GM12878 (cell line): ENCODE results near the gene SLC25A42. TPM values are rescaled to one million over a fixed set of nuclear protein-coding genes. Genes with fewer than 3 reads are reported as not detected.

Source experiments
- ATAC-seq: fragments of 200-7000 bp; cut with Tn5 transposase; 3 replicates; pipeline ENCODE4 v1.9.1; 2020; ENCODE audit warnings: mild to moderate bottlenecking, moderate library complexity
- BruUV-seq: library from RNA; stranded (reverse); fragments of 400-500 nt; replicated peaks from 2 replicates; lab custom pipeline; 2021; lab: Mats Ljungman, UMichigan
- CTCF ChIA-PET: fragments of 300-600 bp; sonication (Branson Sonifier 250); formaldehyde crosslinking; extraction: SDS; loops from one replicate; lab custom pipeline; 2021; ENCODE audit warnings: inconsistent platforms; lab: Yijun Ruan, JAX
- POLR2A ChIA-PET: fragments of 350-600 bp; formaldehyde crosslinking; extraction: SDS; loops from one replicate; lab custom pipeline; 2021; ENCODE audit warnings: inconsistent platforms; lab: Charles Lee
- RAD21 ChIA-PET: fragments of 300-600 bp; sonication (Branson Sonifier 250); formaldehyde crosslinking; loops from one replicate; lab custom pipeline; 2023; ENCODE audit warnings: antibody characterized with exemption; ENCODE audit not compliant: unreplicated experiment; lab: Charles Lee
- SMC1A ChIA-PET: fragments of 300-600 bp; sonication (Branson Sonifier 250); formaldehyde crosslinking; loops from one replicate; lab custom pipeline; 2023; ENCODE audit not compliant: unreplicated experiment, uncharacterized antibody; lab: Charles Lee
- DNase-seq: peaks from one replicate; pipeline ENCODE4 v3.0.0-alpha.2; 2011; ENCODE audit warnings: low read depth, low spot score
- FAIRE-seq: peaks from 3 replicates; lab custom pipeline; 2011; peaks lifted over from hg19 to GRCh38; lab: Jason Lieb, UNC
- H2AFZ ChIP-seq: 2 replicates; pipeline ENCODE4 v1.6.0; 2011; ENCODE audit warnings: low read depth, low read length, control low read depth; ENCODE audit not compliant: control insufficient read depth
- H3K27ac ChIP-seq: 2 replicates; pipeline ENCODE4 v1.5.1; 2011; ENCODE audit warnings: control low read depth; ENCODE audit not compliant: control insufficient read depth, insufficient read depth
- H3K27me3 ChIP-seq, 2 experiments: replicated peaks in 1 of 2; 2 replicates each; pipeline versions ENCODE4 v1.6.0 to v1.6.1; 2011; ENCODE audit warnings: low read length in 1 of 2; ENCODE audit not compliant: control insufficient read depth in 2 of 2, insufficient read depth in 2 of 2
- H3K36me3 ChIP-seq, 2 experiments: 2 replicates each; pipeline ENCODE4 v1.5.1; 2011; ENCODE audit warnings: low read length in 1 of 2; ENCODE audit not compliant: control insufficient read depth in 2 of 2, insufficient read depth in 2 of 2
- H3K4me1 ChIP-seq: 2 replicates; pipeline ENCODE4 v1.6.1; 2011; ENCODE audit warnings: mild to moderate bottlenecking, low read length, moderate library complexity, mixed read lengths; ENCODE audit not compliant: control insufficient read depth, insufficient read depth
- H3K4me2 ChIP-seq: 2 replicates; pipeline ENCODE4 v1.6.0; 2011; ENCODE audit warnings: control low read depth; ENCODE audit not compliant: control insufficient read depth, insufficient read depth
- H3K4me3 ChIP-seq: fragments of 200-600 bp; sonication (generic); 2 replicates; pipeline ENCODE4 v1.5.1; 2016
- H3K79me2 ChIP-seq: 2 replicates; pipeline ENCODE4 v1.6.0; 2011; ENCODE audit warnings: low read length; ENCODE audit not compliant: control insufficient read depth, insufficient read depth
- H3K9ac ChIP-seq: 2 replicates; pipeline ENCODE4 v1.8.0; 2011; ENCODE audit warnings: low read length, control low read depth, mixed read lengths; ENCODE audit not compliant: control insufficient read depth, insufficient read depth
- H3K9me3 ChIP-seq: replicated peaks from 3 replicates; pipeline ENCODE4 v1.5.1; 2011; ENCODE audit warnings: mild to moderate bottlenecking, low read length; ENCODE audit not compliant: control insufficient read depth, insufficient read depth
- H4K20me1 ChIP-seq: 2 replicates; pipeline ENCODE4 v1.6.0; 2011; ENCODE audit not compliant: control insufficient read depth, insufficient read depth
- BACH1 ChIP-seq: fragments of 450-650 bp; IDR thresholded peaks from 2 replicates; pipeline ENCODE4 v1.6.1; 2017; ENCODE audit warnings: mild to moderate bottlenecking, borderline replicate concordance
- CBX3 ChIP-seq: fragments of 200-600 bp; sonication (generic); IDR thresholded peaks from 2 replicates; pipeline ENCODE4 v1.6.1; 2016; ENCODE audit warnings: low read depth, borderline replicate concordance
- ETV6 ChIP-seq, 2 experiments: fragments of 450-650 bp in 1 of 2; IDR thresholded peaks in 1 of 2; conservative IDR thresholded peaks in 1 of 2; 2 replicates each; pipeline ENCODE4 v1.6.1; 2014; ENCODE audit warnings: antibody characterized with exemption in 1 of 2, borderline replicate concordance in 1 of 2, low read depth in 1 of 2, mild to moderate bottlenecking in 1 of 2, moderate library complexity in 1 of 2
- HCFC1 ChIP-seq: fragments of 150-350 bp; IDR thresholded peaks from 2 replicates; pipeline ENCODE4 v1.6.1; 2014; ENCODE audit warnings: low read length
- NBN ChIP-seq: fragments of 450-650 bp; IDR thresholded peaks from 2 replicates; pipeline ENCODE4 v1.6.1; 2016
- POLR2A ChIP-seq: IDR thresholded peaks from 2 replicates; pipeline ENCODE4 v1.6.1; 2011; ENCODE audit warnings: low read depth, mild to moderate bottlenecking, low read length
- TCF12 ChIP-seq: IDR thresholded peaks from 2 replicates; pipeline ENCODE4 v1.6.1; 2011; ENCODE audit warnings: low read depth, mild to moderate bottlenecking, low read length
- WGBS: methylation state at CpG from one replicate; pipeline ENCODE4 v1.1.6; 2016; ENCODE audit warnings: low lambda C conversion rate; ENCODE audit not compliant: insufficient replicate concordance, insufficient coverage; ENCODE audit errors: missing lambda C conversion rate; 5-methylcytosine and 5-hydroxymethylcytosine counted together
- in situ Hi-C: fragments of 300-500 bp; cut with MboI; formaldehyde crosslinking; loops from 9 replicates; pipeline ENCODE4 v1.14.3; 2018; ENCODE audit warnings: mixed read lengths
- intact Hi-C: fragments of 100-400 bp; cut with micrococcal nuclease; formaldehyde crosslinking; loops from one replicate; pipeline ENCODE4 v1.14.2; 2022; ENCODE audit not compliant: unreplicated experiment
- polyA plus RNA-seq, 11 experiments: library from polyadenylated mRNA; depleted of rRNA in 4 of 11; unstranded in 6 of 11; stranded (reverse) in 5 of 11; fragments of >200 nt; fragmentation: Nextera tagmentation in 4 of 11; fragmentation: Illumina TruSeq in 1 of 11; extraction: Ambion mirVana in 4 of 11; extraction: Trizol in 1 of 11; gene quantifications; 1 replicate in 1 of 11; 2 replicates in 10 of 11; pipeline versions ENCODE4 v1.2.1 to v1.2.3, GENCODE V29; 2011 to 2016; ENCODE audit warnings: inconsistent platforms in 2 of 11, missing spikeins in 2 of 11, low read depth in 1 of 11
- total RNA-seq, 4 experiments: library from RNA; depleted of rRNA in 3 of 4; stranded (reverse); fragments of >200 nt in 3 of 4; fragmentation: Illumina TruSeq in 1 of 4; extraction: Trizol in 1 of 4; gene quantifications; 2 replicates each; pipeline versions ENCODE4 v1.2.1 to v1.2.3, GENCODE V29; 2013 to 2021
- TF ChIP-seq, protein P1 (sequence below): fragments of 450-650 bp; IDR thresholded peaks from 2 replicates; pipeline ENCODE4 v1.6.1; 2017; ENCODE audit warnings: mild to moderate bottlenecking, moderate library complexity
- TF ChIP-seq, protein P2 (sequence below): IDR thresholded peaks from 2 replicates; pipeline ENCODE4 v1.6.1; 2011; ENCODE audit warnings: low read depth, mild to moderate bottlenecking, low read length, moderate library complexity, borderline replicate concordance; ENCODE audit errors: extremely low read depth

The SLC25A42 gene
- total and polyA plus RNA-seq, 10 of the 15 experiments (the other 5 are each of a cell fraction or from before 2014, with no cell fraction given), result 0.24 to 19.2 (median 9.6) TPM

- no peak for TF ChIP-seq ETV6 (conservative IDR thresholded peaks at IDR 0.05 in 1 of 2, IDR thresholded peaks at IDR 0.05 in 1 of 2; ENCODE audit: borderline replicate concordance in 1 of 2, low read depth in 1 of 2)
- TF ChIP-seq NBN, result no peak
- no peak for TF ChIP-seq TCF12
Observed at GRCh38 chr19:19087676-19088075, 23.9 kb downstream of the SLC25A42 start (continued).

GRCh38 chr19:19094513-19094912, 30.7 kb downstream of the SLC25A42 start:
- in situ Hi-C loops, result no loop called here
- FAIRE-seq (no peak), ATAC-seq (no peak), DNase-seq (no peak)
- no peak for TF ChIP-seq HCFC1
- RAD21 ChIA-PET, result no interaction called here
- no peaks in the 10 kb centered on the region for H3K79me2 ChIP-seq
- POLR2A ChIA-PET, result no interaction called here
- no peak overlapping the region for H3K4me3 ChIP-seq
- 0 out of 2 replicates have a peak, but pooled peaks cover 3% of the 10 kb centered on the region for H4K20me1 ChIP-seq
- no peaks in the 10 kb centered on the region for H3K4me1 ChIP-seq
- no peaks in the 10 kb centered on the region for H3K9me3 ChIP-seq
- no peaks in the 10 kb centered on the region for H3K27me3 ChIP-seq
- H3K9ac ChIP-seq, result no peak overlapping the region
- BruUV-seq, result no TSS peak
- H3K36me3 ChIP-seq, result no peaks in the 10 kb centered on the region; a peak in 2 of 4 replicates
- CTCF ChIA-PET, result no interaction called here
- H3K27ac ChIP-seq, result no peak overlapping the region
- 98% methylated on average over 7 of the region's 7 CpGs for WGBS
- SMC1A ChIA-PET, result interaction anchor here (0.6 kb wide), 1 partner anchor 41 kb away, joined by 3 read pairs; no protein-coding TSS in a partner anchor
- H3K4me2 ChIP-seq, result no peak overlapping the region
- H2AFZ ChIP-seq, result no peak overlapping the region
- intact Hi-C loops, result no loop called here

DNA sequence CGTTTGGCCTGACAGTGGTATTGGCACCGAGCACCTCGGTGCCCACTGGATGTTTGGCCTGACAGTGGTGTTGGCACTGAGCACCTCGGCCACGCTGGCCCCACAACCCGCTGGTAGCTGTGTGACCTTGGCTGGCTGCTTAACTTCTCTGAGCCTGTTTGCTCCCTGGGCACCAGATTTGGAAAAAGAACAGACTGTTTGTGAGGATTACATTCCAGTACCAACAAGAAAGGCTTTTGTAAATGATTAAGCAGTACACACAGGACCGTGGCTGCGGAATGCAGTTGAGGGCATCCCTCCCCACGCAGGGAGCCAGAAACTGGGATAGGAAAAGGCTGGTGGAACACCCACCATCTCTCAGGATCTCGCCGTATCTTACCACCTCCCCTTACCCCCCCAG, 31.9 kb downstream of the SLC25A42 start:
- POLR2A ChIA-PET, result no interaction called here
- H2AFZ ChIP-seq, result no peak overlapping the region
- H3K4me1 ChIP-seq, result no peaks in the 10 kb centered on the region
- no peaks in the 10 kb centered on the region for H3K79me2 ChIP-seq
- ATAC-seq, result no peak
- FAIRE-seq, result no peak
- no peak for DNase-seq
- SMC1A ChIA-PET, result no interaction called here
- BruUV-seq, result no TSS peak
- no peak overlapping the region for H3K4me3 ChIP-seq
- TF ChIP-seq BACH1 (no peak), POLR2A (no peak), CBX3 (no peak)
- TF ChIP-seq, protein P1, sequence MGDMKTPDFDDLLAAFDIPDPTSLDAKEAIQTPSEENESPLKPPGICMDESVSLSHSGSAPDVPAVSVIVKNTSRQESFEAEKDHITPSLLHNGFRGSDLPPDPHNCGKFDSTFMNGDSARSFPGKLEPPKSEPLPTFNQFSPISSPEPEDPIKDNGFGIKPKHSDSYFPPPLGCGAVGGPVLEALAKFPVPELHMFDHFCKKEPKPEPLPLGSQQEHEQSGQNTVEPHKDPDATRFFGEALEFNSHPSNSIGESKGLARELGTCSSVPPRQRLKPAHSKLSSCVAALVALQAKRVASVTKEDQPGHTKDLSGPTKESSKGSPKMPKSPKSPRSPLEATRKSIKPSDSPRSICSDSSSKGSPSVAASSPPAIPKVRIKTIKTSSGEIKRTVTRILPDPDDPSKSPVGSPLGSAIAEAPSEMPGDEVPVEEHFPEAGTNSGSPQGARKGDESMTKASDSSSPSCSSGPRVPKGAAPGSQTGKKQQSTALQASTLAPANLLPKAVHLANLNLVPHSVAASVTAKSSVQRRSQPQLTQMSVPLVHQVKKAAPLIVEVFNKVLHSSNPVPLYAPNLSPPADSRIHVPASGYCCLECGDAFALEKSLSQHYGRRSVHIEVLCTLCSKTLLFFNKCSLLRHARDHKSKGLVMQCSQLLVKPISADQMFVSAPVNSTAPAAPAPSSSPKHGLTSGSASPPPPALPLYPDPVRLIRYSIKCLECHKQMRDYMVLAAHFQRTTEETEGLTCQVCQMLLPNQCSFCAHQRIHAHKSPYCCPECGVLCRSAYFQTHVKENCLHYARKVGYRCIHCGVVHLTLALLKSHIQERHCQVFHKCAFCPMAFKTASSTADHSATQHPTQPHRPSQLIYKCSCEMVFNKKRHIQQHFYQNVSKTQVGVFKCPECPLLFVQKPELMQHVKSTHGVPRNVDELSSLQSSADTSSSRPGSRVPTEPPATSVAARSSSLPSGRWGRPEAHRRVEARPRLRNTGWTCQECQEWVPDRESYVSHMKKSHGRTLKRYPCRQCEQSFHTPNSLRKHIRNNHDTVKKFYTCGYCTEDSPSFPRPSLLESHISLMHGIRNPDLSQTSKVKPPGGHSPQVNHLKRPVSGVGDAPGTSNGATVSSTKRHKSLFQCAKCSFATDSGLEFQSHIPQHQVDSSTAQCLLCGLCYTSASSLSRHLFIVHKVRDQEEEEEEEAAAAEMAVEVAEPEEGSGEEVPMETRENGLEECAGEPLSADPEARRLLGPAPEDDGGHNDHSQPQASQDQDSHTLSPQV, result no peak
- TF ChIP-seq, protein P2, sequence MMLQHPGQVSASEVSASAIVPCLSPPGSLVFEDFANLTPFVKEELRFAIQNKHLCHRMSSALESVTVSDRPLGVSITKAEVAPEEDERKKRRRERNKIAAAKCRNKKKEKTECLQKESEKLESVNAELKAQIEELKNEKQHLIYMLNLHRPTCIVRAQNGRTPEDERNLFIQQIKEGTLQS, result no peak
- TF ChIP-seq, all 136 proteins: peak for 0
- intact Hi-C loops, result no loop called here
- H3K36me3 ChIP-seq, result no peaks in the 10 kb centered on the region; a peak in 2 of 4 replicates
- H4K20me1 ChIP-seq, result 0 out of 2 replicates have a peak, but pooled peaks cover 3% of the 10 kb centered on the region
- no peaks in the 10 kb centered on the region for H3K27me3 ChIP-seq
- in situ Hi-C loops, result no loop called here
- RAD21 ChIA-PET, result no interaction called here
- H3K9me3 ChIP-seq, result no peaks in the 10 kb centered on the region
- no peak overlapping the region for H3K27ac ChIP-seq
- CTCF ChIA-PET, result no interaction called here
- WGBS, result 88% methylated on average over 11 of the region's 11 CpGs
- no peak overlapping the region for H3K9ac ChIP-seq
- H3K4me2 ChIP-seq, result no peak overlapping the region
